HG03045 (cell line): ENCODE data around the gene BRD3.

ENCODE experiments used
- ATAC-seq: cut with Tn5 transposase; IDR thresholded peaks from one replicate; pipeline ENCODE4 v1.9.1; 2021; ENCODE audit warnings: mild to moderate bottlenecking, moderate library complexity; ENCODE audit not compliant: unreplicated experiment

The BRD3 gene

GRCh38 chr9:134054891-134055811, 12.7 kb downstream of the BRD3 start:
- no peak for ATAC-seq

GRCh38 chr9:134053941-134054761, 13.7 kb downstream of the BRD3 start:
- no peak for ATAC-seq

- no peak for ATAC-seq
These were observed 14.4 kb downstream of the BRD3 start for GRCh38 chr9:134053401-134053871.

- ATAC-seq, result no peak
These were observed 14.9 kb downstream of the BRD3 start for GRCh38 chr9:134052941-134053340.

GRCh38 chr9:134052491-134052890, 15.3 kb downstream of the BRD3 start:
- no peak for ATAC-seq

- no peak for ATAC-seq
These were observed 16.5 kb downstream of the BRD3 start for GRCh38 chr9:134051319-134051718.

- no peak for ATAC-seq
These were observed 17.1 kb downstream of the BRD3 start for GRCh38 chr9:134050726-134051125.

DNA sequence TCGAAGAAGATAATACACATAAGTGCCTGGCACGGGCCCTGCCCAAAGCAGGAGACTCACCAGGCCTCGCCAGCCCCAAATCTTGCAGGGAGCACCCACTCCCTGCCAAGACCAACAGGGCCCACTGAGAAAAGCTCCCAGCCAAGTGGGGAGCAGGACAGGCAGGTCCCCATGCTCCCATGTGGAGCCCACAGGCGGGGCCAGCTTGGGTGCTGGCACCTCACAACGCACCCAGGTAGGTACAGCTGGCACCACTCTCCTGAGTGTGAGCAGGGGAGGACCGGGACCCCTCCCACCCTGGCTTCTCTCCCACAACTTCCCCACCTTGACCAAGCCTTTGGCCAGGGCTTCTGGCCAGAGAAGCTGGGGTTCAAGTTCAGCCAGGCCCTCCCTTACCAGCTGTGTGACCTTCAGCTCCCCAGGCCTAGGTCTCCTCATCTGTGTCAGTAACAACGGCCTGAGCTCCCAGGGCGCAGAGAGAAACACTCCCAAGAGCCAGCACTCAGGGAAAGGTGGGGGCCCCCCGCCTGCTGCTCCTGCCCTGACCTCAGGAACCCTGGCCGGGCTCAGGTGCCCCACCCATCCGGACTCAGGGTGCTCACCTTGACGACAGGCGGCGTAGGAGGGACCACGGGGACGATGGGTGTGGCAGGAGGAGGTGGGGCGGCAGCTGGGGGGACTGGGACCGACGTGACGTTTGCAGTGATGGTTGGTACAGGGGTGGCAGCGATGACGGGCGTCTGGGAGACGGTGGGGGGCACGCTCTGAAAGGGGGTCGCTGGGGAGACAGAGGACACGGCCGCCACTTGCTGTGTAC, 17.8 kb downstream of the BRD3 start:
- ATAC-seq, result no peak

DNA sequence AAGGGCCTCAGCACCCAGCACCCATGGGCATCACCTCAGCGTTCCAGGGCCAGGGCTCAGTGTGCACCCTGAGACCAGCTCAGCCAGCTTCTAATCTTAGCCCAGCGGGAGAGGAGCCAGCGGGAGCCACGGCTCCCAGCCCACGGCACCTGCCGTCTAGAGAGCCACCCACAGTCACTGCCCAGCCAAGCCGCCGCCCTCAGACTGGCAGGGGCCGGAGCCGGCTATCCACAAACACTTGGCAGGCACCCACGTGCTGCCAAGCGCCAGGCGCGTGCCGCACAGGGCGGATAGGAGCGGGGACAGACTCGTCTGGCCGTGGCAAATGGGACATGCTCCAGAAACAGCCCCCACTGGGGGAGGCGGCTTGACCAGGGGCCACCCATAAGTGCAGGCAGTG, 18.6 kb downstream of the BRD3 start:
- no peak for ATAC-seq

GRCh38 chr9:134048582-134048968, 19.3 kb downstream of the BRD3 start:
- ATAC-seq, result no peak

DNA sequence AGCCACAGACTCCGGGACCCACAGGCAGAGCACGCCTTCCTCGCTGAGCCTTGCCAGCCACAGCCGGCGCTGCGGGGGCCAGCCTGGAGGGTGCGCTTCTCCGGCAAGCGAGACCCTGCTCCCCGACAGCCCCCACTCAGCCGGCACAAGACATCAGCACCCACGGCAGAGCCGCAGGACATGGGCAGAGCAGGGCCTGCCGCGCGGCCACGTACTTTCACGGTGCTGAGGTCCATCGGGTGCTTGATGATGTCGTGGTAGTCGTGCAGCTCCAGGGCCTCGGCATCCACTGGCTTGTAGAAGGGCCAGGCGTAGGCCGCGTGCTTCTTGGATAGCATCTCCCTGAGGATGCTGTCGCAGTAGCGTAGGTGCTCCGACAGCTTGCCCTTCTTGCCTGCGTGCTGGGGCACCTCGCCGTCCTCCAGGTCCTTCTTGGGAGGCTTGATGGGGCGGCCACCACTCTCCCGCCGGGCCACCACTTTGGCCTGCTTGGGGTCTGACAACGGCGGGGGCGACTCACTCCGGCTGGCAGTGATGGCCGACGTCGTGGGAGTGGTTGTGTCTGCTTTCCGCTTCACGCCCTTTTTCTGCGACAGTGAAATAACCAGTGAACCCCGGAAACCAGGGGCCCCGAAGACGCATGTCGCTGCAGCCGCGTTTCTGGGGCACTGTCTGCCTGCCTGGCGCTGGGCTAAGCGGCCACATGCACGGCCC, 19.8 kb downstream of the BRD3 start:
- no peak for ATAC-seq

GRCh38 chr9:134046894-134047681, 20.7 kb downstream of the BRD3 start:
- ATAC-seq, result no peak

- ATAC-seq, result no peak
These were observed 21.8 kb downstream of the BRD3 start for GRCh38 chr9:134045841-134046544.

GRCh38 chr9:134044944-134045343, 22.9 kb downstream of the BRD3 start:
- no peak for ATAC-seq

DNA sequence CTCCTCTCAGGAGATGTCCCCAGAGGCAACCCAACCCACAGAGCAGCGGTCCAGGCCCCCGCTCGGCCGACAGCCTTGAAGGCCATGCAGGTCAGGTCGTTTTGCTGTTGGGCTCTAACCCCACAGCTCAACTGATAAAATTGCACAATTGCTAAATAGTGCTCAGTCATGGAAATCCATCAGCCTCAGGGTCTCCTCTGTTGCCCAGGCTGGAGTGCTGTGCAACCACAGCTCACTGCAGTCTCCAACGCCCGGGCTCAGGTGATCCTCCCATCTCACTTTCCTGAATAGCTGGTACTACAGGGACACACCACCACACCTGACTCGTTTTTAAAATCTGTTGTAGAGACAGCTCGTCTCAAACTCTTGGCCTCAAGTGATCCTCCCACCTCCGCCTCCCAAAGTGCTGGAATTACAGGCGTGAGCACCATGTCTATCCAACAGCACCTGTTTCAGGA, 24.3 kb downstream of the BRD3 start:
- no peak for ATAC-seq

GRCh38 chr9:134041649-134041962, 26.2 kb downstream of the BRD3 start:
- no peak for ATAC-seq

GRCh38 chr9:134040781-134041648, 26.8 kb downstream of the BRD3 start:
- no peak for ATAC-seq

- ATAC-seq, result no peak
These were observed 27.7 kb downstream of the BRD3 start for GRCh38 chr9:134040176-134040565.
